GM21825 (cell line): ENCODE data around the gene PSMC6.

Source experiments
- ATAC-seq: cut with Tn5 transposase; IDR thresholded peaks from one replicate; pipeline ENCODE4 v1.9.1; 2021; ENCODE audit warnings: mild to moderate bottlenecking, moderate library complexity; ENCODE audit not compliant: unreplicated experiment

PSMC6 gene

DNA sequence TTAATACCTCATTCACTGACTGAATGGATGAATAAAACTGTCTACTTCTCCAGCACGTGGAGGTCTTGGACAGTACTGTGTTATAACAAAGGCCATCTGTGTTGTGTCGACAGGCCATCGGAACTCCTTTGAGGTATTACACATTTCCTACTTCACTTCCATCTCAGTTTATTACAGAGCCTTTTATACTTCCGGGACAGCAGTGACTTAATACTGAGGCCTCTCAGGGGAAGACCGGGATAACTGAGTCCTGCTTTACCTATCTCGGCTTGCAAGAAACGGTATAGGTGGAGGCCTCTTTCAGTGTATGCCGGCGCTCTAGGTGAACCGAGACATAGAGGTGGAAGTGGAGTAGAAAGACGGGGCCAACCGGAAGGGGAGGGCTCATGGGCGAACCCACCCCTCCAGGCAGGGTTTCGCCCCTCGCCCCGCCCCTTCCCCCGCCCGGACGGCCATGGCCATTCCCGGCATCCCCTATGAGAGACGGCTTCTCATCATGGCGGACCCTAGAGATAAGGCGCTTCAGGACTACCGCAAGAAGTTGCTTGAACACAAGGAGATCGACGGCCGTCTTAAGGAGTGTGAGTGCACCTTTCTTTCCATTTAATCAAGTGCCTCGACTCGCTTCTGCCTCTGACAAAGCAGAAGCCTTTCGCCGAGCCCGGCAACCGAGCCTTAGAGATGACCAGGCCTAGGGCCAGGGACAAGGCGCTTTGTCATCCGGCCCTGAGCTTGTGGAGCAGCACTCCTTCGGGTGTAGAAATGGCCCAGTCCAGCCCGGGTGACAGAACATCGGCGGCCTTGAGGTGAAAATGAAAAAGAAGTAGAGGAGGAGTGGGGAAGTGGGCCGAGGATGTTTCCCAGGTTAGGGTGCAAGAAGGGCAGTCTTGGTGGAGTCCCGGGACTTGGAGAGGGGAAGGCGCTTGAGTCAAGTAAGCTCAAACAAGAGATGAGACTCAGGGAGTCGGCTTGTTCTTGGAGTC is at the start of gene PSMC6:
Gene PSMC6 (plus strand): TSS at position 477 of the 983 bp plus-strand sequence. CDS start 20 bp downstream, at position 497.
- ATAC-seq = peak; percentile 97

DNA sequence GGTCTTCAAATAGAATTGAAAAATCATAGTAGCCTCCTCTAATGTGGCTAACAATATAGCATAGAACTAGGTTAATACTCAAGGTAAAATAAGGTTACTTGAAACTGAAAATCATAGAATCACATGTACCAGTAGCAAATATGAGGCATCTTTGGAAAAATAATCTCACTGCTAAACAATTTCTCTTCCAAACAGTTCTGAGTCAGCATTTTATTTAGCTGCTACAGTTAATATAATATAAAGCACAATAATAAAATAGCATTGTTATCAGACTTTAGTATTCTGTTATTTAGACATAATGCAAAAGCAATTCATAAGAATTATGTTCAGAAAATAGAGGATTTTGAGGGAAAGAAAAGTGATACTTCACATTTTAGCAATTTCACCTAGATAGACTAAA is 46.7 kb upstream of the PSMC6 start:
- ATAC-seq = no peak

DNA sequence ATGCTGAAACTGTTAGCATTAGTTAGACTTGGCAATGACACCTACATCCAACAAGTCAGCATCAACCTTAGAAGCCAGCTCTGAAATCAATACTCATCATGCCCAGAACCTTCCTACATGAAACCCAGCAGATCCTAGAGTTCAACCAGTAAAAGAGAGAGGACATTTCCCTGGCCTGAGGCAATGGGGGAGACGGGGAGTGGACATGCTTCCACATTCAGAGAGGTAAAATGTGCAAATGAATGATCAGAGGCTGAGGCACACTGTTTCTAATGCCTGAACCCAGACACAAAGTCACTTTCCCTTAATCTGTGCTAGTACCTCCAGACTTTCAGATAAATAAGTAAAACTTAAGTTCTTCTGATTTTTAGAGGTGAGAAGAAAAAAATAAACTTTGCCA is 46.2 kb upstream of the PSMC6 start:
- ATAC-seq = no peak

DNA sequence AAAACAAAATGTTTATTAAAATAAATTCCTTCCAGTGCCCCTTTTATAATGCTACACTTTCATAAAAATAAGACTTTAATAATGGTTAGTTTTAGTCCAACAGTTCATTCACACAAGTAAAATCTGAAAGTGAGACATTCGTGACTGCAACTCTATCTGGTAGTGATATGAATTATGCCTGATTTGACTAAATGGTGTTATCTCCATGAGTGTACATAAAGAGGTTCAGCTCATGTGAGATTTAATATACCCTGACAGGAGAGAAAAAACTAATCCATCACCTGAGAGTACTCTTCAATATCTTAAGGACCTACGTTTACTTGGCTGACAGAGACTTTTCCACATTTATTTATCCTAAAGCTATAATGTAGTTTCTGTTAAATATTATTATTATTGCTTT is 45.7 kb upstream of the PSMC6 start:
- no peak for ATAC-seq

DNA sequence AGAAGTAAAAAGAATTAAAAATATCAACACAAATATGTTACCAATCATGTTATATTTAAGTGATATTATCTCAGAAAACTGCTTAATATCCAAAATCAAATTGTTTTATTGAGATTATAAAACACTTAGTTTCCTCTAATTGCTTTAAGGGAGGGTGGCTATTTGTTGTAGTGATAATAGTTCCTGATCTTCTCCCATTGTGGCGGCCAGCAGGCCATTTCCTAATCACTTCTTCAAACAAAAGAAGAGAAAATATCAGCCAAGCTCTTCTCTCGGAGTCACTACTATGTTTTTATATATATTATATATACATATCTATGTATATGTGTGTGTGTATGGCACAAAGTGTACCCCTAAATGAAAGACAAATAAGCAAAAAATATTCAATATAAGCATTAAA is 43.1 kb upstream of the PSMC6 start:
- no peak for ATAC-seq

DNA sequence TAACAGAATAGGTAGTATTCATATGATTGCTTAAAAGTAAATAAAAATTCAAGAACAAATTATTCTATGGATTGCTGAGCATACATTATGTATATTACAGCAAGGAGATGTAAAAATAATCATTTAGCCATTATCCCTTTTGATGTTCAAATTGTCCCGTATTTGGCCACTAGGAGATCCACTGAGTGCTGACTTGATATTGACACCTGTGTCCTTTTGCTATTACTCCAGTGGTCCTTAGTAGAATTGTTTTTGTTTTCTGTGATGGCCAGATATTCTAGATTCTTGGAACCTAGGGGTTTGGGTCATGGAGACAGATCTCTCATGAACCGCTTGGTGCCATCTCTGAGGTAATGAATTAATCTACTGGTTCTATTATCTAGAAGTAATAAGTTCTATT is 28.4 kb upstream of the PSMC6 start:
- ATAC-seq = no peak

DNA sequence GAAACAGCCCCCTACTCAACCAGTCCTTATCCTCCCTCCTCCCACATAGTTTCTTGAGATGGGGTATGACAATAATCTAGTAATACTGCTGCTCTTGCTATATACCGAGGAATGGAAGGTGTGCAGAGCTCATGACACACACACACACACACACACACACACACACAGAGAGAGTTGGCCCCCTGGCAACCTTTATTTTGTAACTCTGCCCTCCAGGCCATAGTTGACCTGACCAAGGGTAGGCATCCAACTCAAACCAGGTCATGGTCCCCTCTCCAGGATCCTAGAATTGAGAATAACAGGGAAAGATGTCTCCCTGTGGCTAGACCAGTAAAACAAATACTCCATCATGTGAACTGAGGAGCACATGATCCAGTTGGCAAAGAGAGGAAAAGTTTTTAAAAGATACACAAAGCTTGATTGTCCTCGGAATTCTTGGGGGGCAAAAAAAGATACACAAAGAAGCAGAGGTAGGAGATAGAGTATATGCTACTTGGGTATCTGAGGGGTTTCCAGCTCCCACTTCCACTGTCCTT is 22.9 kb upstream of the PSMC6 start:
- no peak for ATAC-seq

DNA sequence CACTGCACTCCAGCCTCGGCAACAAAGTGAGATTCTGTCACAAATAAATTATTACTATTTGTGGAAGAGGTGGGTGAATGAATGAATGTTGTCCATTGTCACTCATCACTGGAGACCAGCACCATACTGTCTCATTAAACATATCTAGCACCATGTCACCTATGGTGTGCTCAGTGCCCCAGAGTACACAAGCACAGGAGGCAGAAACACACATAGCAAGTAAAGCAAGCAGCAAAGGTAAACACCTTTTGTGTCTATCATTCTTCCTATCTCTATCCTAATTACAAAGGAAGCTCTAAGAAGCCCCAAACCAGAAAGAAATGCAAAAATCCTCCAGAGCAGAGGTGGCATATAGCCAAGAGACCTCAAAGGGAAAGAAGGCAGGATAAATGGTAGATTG is 20.8 kb upstream of the PSMC6 start:
- no peak for ATAC-seq

DNA sequence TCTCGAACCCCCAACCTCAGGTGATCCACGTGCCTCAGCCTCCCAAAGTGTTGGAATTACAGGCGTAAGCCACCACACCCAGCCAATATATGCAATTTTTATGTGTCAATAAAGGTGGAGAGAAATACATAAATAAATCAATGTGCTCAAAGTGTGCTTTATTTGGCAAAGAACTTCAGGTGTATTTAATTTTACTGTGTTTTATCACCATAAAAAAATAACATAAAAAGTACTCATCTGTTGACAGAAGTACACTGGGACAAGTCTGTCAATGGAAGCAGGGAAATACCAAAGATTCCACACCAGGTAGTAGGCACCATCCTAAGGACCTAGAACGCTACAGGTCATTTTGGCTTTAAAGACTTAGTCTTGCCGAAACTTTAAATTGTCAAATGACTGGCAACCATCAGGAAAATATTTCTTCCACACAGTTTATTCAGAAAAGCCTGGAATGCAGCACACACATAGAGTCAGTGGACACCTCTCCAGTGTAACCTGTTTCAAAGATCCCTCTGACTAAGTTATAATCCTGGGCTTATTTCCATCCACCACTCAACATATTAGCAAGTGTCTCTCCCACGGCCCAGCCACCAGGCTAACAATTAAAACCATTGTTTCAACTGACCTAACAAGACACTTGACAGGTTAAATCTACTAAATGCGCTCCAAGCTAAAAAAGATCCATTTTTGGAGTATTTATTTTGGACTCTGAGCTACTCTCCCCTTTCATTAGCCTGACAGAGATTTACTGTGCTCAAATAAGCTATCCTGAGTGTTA is 15.8 kb upstream of the PSMC6 start:
- no peak for ATAC-seq

DNA sequence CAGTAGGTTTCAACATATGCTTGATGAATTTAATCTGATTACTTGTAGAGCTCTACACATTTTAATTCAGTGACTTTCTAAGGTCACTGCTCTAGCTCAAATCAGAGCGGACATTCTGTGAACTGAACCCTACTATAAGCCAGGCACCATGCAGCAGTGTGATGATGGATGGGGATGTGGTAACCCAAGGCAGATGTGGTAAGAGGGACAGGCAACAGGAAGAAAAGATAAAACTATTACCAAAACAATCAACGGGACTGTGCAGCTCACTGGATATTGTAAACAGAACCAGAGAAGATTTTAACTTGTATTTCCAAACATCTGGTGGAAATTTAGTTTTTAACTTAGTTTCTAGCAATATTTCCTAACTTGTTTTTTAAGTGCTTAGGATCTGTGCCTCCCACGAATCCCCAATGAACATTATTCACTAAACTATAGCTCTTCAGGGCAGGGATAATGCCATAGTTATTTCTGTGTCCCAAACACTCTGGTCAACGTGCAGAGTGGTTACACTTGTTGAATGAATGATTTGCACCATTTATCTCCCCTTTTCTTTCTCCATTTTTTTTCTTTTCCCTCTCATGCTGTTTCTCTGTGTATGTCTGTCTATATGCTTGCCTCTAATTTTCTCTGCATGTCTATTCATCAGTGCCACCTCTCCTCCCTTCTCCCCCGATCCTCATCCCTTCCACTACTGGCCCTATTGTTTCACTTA is 14.6 kb upstream of the PSMC6 start:
- ATAC-seq = no peak

DNA sequence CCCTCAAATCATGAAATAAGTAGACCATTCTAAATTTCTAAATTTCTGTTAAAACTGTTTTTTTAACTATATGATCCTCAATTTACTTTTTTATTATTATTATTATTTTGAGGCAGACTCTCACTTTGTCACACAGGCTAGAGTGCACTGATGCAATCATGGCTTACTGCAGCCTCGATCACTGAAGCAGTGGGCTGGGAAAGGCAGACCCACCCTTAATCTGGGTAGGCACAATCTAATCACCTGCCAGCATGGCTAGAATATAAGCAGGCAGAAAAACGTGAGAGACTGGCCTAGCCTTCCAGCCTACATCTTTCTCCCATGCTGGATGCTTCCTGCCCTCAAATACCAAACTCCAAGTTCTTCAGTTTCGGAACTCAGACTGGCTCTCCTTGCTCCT is 14.0 kb upstream of the PSMC6 start:
- no peak for ATAC-seq

DNA sequence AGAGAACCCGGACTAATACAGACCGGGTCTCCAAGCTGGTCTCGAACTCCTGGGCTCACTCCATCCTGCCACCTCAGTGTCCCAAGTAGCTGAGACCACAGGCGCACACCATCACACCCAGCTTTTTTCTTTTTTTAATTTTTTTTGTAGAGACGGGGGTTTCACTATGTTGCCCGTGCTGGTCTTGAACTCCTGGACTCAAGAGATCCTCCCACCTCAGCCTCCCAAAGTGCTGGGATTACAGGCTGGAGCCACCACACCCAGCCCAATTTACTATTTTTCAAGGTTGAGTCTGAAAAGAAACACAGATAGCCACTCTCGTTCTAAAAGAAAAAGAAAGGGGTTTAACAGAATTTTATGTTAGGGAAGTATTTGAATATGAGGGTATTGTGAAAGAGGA is 13.5 kb upstream of the PSMC6 start:
- ATAC-seq = no peak

DNA sequence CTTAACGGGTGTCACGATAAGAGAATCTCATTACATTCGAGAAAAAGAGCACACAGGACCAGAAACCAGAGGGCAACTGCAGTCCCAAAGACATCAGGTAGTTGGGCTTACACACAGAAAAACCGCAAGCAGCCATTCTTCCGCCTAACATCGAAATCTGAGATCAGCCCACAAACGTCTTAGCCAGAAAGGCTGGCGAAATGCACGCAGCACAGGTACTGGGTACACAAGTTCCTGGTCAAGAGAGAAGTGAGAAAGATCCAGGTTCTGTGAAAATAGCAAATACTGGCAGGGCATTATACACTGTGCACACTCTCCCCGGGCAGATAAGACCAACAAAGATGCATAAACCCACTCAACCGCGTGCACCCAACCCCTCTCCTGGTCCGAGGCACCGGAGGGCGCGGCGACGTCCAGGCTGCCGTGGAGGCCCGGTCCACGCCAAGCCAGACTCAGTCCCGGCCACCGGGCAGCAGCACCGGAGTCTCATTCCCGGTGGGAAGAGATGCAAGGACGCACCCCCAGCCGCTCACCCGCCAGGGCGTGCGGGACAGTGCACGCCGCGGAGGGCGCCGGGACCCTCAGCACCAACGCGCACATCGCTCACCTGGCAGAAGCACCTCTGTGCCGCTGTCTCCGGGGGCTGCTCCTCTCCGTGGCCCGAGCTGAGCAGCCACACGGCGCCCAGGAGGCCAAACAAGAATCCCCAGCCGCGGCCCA is 12.1 kb upstream of the PSMC6 start:
- ATAC-seq = peak; percentile 50

DNA sequence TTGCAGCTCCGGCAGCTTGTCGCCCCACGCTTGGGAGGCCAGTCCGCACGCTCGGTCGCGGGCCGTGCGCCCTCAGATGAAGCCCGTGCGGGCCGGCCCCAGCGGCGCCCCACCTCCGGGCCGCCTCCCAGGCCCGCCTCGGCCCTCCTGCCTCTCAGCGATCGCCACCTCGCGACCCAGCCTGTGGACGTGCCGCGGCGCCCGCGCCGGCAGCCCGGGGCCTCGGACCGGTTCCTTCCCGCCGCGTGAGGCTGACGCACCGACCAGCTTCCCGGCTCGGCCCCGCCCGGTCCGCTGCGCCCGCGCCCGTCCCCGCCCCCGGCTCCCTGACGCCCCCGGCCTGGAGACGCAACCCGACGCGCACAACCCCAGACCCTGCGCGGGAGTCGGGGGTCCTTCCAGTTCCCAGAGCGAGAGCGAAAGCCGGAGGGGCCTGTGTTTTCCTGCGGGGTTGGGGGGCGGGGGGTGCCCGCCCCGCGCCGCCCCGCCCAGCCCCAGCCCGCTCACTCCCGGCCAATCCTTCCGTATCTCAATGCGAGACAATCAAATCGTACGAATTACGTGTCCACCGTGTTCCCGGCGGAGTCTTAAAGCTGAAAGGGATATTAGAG is 11.4 kb upstream of the PSMC6 start, which contains the start of gene ERO1A:
Gene ERO1A (minus strand): TSS at position 78 of the 611 bp plus-strand sequence. CDS start 77 bp downstream, at position 1.
- ATAC-seq = peak; percentile 75

DNA sequence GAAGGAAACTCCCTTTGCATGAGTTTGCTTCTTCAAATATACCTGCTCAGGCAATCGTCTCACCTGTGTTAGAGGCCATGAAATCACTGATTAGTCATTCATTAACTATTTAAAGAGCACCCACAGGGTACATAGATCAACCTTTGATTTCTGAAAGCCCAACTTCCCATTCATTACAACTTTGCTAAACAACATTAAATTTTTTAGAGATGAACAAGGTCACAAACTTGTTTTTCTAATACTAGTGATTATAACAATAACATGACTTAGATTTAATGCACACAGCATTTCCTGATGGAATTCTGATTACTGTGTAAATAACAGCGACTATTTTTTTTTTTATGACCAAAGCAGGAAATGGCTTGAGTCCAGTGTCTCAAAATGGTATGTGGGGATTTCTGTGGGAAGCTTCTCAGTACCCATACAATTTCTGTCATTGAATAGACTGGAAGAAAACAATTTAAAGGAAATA is 6.3 kb upstream of the PSMC6 start:
- no peak for ATAC-seq

DNA sequence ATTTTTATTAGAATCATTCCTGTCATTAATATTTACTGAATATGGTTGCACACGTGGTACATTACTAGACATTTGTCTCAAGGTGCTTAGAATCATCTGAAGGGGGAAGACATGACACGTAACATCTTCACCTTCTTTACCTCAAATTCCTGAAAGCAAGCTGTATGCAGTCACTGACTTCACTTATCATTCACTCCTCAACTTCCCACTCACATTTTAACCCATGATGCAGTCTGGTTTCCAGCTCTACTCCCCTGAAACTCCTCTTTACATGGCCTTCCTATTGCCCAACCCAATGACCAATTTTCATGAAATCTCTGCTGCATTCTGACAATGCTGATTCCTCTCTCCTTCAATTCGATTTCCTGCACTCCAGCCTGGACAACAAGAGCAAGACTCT is 5.8 kb upstream of the PSMC6 start:
- no peak for ATAC-seq

DNA sequence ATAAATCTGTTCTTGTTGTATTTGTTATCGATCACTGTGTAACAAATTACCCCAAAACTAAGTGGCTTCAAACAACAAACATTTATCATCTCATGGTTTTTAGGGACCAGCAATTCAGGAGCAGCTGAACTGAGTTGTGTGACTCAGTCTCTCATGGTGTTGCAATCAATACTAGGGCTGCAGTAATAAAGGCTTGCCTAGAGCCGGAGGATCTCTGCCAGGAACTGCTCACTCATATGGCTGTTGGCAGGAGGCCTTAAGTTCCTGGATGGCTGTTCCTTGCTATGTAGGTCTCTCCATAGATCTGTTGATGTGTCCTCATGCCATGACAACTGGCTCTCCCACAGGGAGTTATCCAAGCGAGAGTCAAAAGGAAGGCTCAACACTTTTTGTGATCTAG is 3.8 kb upstream of the PSMC6 start:
- no peak for ATAC-seq

DNA sequence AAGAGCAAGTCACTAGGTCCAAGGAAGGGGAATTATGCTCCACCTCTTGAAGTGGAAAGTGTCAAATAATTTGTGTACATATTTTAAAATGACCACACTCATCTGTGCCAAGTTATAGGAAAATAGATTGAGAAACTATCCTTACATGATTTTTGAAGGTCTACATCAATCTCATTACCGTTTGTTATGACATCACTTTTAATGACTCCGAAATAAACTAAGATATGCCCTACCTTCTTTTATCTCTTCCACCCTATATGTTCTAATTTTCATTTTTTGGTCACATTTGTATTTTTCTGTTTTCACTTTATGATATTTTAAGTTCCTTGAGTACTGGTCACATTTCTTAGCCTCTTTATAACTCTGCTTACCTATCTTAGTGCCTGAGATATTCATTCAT is 3.3 kb upstream of the PSMC6 start:
- ATAC-seq = no peak

DNA sequence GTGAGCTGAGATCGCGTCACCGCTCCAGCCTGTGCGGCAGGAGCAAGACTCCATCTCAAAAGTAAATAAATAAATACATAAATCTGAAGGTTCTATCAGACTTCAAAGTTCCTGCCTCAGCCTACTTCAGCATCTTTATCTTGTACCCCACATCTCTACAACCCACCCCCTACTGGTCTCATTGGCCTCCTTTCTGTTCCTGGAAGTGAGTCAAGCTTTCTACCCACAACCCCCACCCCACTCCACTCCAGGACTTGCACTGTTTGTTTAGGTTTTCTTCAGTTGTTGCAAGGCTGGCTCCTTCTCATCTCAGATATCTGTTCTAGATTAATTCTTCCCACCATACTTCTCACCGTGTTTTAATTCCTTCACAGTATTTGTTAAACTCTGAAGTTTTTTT is 714 bp upstream of the PSMC6 start:
- no peak for ATAC-seq

DNA sequence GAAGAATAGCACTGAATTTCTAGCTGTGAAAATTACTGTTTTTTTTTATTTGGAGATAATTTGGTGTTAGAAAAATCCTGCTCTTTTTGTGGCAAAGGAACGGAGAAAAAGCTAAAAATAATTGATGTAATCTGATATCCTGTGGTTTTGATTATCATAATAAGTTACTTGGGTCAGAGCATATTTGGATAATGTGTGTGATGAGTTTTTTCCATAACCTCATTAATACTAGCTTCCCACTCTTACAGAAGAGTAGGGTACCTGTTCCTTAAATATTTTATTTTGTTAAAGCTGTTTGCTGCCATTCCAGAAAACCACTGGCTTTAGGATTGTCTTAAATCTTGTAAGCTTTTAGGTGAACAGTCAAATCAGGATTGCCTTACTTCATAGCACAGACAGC is 4.7 kb downstream of the PSMC6 start:
- no peak for ATAC-seq
